ENCODE results near the gene REM2.
A peak's percentile ranks its signal among the peaks of the same experiment; 100 is the strongest.
"Not testable (repeated sequence)": the region's sequence is repeated elsewhere in the genome, so short reads cannot be mapped to it uniquely, and the experiment has no call there.

The REM2 gene

DNA sequence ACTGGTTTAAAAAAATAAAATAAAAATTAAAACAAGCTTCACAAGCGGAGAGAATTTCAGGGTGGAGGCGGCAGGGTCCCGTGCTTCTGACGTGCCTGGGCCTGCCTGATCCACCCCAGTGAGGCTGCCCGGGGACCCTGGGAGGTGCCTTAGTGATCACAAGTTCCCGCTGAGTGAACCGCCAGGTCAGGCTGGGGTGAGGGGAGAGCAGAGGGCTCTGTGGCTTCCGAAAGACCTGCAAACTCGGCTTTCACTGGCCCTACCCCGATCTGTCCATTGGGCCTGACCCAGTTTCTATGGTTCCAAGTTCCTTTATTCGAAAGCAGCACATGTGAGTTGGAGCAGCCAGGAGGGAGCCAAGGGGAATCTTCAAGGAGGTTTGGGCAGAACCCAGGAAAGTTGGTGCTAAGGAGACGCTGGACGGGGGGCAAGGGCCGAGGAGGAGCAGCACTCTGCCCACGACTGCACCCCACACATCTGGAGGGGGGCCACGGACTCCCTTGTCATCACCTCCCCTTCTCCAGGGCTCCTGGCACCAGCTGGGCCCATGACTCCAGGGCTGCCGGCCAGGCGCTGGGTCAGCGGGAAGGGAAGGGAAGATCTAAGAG, 33.7 kb upstream of the REM2 start:
- no peak for DNase-seq

GRCh38 chr14:22850944-22851764, 31.9 kb upstream of the REM2 start:
- DNase-seq, result peak; percentile 88

DNA sequence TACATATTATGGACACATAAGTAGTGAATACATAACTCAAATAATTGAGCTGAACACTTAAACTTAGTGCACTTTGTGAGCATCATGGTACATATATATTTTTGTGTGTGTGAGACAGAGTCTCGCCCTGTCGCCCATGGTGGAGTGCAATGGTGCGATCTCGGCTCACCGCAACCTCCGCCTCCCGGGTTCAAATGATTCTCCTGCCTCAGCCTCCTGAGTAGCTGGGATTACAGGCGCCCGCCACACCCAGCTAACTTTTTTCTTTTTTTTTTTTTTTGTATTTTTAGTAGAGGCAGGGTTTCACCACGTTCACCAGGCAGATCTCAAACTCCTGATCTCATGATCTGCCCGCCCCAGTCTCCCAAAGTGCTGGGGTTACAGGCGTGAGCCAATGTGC, 30.8 kb upstream of the REM2 start:
- not testable (repeated sequence) for DNase-seq

GRCh38 chr14:22852599-22852939, 30.5 kb upstream of the REM2 start:
- DNase-seq, result no peak

- peak; percentile 93 for DNase-seq
Observed at GRCh38 chr14:22852940-22853767, 29.9 kb upstream of the REM2 start.

- not testable (repeated sequence) for DNase-seq
Observed at GRCh38 chr14:22854296-22854695, 28.7 kb upstream of the REM2 start.

- peak; percentile 53 for DNase-seq
Observed at GRCh38 chr14:22854963-22855724, 27.9 kb upstream of the REM2 start.

DNA sequence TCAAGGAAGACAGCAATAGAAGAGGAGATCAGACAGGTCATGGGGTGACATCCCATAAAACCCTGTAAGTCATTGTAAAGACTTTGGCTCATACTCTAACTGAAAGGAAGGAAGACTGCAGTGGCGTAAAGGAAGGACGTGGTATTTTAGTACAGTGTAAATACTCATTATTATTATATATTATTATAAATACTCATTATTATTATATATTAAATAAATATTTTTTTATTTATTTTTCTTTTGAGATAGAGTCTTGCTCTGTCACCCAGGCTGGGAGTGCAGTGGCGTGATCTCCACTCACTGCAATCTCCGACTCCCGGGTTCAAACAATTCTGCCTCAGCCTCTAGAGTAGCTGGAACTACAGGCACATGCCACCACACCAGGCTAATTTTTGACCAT, 26.6 kb upstream of the REM2 start:
- DNase-seq, result no peak

- not testable (repeated sequence) for DNase-seq
Observed at GRCh38 chr14:22860377-22860776, 22.6 kb upstream of the REM2 start.

- DNase-seq, result no peak
Observed at GRCh38 chr14:22861651-22862050, 21.4 kb upstream of the REM2 start.

DNA sequence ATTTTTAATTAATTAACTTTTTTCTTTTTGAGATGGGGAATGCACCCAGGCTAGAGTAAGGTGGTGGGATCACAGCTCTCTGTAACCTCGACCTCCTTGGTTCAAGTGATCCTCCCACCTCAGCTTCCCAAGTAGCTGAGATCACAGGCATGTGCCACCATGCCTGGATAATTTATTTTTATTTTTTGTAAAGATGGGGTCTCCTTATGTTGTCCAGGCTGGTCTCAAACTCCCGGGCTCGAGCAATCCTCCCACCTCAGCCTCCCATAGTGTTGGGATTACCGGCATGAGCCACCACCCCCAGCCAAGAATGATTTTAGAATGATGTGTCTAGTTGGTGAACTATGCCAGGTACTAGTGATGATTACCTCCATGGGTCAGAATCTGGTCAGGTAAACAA, 18.0 kb upstream of the REM2 start:
- DNase-seq, result no peak

GRCh38 chr14:22865424-22866405, 17.3 kb upstream of the REM2 start:
- peak; percentile 71 for DNase-seq

GRCh38 chr14:22866874-22867273, 16.1 kb upstream of the REM2 start:
- no peak for DNase-seq

DNA sequence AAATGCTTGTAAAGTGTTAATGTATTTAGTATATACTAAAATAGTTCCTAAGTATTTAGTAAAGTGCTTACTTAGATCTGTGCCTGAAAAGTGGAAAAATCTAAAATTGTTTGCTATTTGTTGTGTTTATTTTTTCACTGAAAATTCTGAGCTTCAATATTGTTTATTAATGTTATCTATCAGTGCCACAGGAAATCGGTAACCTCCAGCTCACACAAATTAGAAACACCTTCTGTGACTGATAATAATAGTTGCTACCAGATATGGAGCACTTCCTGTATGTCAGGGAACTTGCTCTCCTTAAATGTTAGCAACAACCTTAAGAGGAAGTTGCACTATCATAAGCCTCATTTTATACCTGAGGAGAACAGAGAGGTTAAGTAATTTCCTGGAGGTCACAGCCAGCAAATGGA, 12.2 kb upstream of the REM2 start:
- no peak for DNase-seq

DNA sequence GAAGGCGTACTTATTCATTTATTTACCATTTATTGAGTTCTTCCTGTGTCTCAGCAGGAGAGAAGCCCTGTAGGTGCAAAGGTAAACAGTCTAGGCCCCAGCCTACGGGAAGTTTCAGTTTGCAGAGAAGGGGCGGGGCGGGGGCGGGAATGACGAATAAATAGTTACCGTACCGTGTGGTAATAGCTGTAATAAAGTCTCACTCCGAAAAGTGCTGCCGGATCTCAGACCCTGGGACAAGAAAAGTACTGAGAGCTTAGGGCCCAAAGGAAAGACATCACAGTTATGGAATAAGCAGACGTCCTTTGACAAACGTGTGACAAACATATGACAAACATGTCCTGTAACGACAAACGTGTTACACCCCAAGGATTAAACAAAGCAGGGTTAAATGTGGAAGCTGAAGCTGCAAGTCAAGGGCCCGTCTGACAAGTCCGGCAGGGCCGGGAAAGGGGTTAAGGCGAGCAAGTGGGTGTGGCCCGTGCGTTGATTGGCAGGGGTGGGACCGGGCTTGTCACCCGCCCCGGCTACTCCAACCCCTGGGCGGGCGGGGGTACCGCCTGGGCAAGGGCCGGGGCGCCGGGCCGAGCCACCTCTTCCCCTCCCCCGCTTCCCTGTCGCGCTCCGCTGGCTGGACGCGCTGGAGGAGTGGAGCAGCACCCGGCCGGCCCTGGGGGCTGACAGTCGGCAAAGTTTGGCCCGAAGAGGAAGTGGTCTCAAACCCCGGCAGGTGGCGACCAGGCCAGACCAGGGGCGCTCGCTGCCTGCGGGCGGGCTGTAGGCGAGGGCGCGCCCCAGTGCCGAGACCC, 11.6 kb upstream of the REM2 start, which contains the start of gene LRP10:
Gene LRP10, plus strand, starts transcription at position 517 of the 809 bp plus-strand sequence. CDS start 564 bp downstream, outside the sequence.
- peak; percentile 98 for DNase-seq

DNA sequence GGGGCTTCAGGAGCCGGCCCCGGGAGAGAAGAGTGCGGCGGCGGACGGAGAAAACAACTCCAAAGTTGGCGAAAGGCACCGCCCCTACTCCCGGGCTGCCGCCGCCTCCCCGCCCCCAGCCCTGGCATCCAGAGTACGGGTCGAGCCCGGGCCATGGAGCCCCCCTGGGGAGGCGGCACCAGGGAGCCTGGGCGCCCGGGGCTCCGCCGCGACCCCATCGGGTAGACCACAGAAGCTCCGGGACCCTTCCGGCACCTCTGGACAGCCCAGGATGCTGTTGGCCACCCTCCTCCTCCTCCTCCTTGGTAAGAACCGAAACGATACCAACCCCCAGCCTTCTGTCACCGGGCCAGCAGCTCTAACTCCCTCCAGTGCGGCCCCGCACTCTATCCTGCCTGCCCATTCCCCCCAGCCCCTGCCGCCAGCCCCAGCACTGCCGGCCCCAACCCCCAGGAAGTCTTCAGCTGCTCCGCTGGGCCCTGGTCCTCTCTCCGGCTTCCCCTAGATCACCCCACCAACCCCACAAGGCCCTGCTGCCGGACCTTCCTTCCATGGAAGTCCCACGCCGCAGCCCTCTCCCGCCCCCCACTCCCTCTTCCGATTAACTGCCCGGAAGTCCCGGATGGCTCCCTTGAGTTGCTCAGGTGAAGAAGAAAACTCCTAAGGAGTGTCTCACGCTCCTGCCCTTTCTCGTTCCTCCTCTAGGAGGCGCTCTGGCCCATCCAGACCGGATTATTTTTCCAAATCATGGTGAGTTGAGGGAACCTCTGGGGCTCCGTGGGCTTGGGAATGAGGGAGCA, 10.8 kb upstream of the REM2 start:
- DNase-seq, result peak; percentile 95

DNA sequence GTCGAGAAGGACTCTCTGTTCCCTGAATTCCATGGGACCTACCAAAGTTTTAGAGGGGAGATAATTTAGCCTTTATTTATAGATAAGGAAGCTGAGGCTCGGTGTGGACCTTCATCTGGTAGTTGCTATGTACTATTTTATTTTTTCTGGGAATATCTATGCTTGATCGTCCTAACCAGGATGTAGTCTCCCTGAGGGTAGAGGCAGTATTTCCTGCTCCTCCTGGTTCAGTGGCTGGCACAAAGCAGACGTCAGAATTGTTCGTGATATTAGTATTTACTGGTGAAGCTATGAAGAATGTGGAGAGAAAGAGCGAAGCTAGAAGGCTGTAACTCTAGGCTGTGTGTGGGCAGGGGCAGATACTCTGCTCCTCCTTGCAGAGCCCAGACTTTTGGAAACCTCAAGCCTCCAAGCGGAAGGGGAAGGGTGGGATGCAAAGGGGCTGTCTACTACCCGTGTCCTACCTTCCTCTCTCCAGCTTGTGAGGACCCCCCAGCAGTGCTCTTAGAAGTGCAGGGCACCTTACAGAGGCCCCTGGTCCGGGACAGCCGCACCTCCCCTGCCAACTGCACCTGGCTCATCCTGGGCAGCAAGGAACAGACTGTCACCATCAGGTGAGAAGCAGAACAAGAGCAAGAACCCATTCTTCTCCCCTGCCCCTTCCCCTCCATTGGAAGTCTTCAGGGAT, 10.0 kb upstream of the REM2 start:
- DNase-seq, result no peak

DNA sequence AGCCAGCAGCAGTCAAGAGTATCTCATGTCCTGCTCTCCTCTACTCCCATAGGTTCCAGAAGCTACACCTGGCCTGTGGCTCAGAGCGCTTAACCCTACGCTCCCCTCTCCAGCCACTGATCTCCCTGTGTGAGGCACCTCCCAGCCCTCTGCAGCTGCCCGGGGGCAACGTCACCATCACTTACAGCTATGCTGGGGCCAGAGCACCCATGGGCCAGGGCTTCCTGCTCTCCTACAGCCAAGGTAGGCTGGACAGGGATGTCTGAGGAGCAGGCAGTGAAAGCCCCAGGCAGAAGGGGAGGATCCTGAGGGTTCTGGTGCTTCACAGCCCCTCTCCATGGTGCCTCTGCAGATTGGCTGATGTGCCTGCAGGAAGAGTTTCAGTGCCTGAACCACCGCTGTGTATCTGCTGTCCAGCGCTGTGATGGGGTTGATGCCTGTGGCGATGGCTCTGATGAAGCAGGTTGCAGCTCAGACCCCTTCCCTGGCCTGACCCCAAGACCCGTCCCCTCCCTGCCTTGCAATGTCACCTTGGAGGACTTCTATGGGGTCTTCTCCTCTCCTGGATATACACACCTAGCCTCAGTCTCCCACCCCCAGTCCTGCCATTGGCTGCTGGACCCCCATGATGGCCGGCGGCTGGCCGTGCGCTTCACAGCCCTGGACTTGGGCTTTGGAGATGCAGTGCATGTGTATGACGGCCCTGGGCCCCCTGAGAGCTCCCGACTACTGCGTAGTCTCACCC, 7.8 kb upstream of the REM2 start:
- DNase-seq, result no peak

Measured in islet precursor cell (in vitro differentiated cells).